LHCN-M2 (cell line): ENCODE measurements around the gene WNK1. TPM values are rescaled to one million over a fixed set of nuclear protein-coding genes. Genes with fewer than 3 reads are reported as not detected.

ENCODE experiments used
- DNase-seq: peaks from one replicate; pipeline ENCODE4 v3.0.0-alpha.2; 2012; ENCODE audit warnings: low read depth
- total RNA-seq: library from RNA; depleted of rRNA; stranded (reverse); fragments of >200 nt; gene quantifications from 2 replicates; pipeline ENCODE4 v1.2.3, GENCODE V29; 2014; rRNA removed

The WNK1 gene
- total RNA-seq, 1 experiment from 2014 or later = 83.0 TPM

DNA sequence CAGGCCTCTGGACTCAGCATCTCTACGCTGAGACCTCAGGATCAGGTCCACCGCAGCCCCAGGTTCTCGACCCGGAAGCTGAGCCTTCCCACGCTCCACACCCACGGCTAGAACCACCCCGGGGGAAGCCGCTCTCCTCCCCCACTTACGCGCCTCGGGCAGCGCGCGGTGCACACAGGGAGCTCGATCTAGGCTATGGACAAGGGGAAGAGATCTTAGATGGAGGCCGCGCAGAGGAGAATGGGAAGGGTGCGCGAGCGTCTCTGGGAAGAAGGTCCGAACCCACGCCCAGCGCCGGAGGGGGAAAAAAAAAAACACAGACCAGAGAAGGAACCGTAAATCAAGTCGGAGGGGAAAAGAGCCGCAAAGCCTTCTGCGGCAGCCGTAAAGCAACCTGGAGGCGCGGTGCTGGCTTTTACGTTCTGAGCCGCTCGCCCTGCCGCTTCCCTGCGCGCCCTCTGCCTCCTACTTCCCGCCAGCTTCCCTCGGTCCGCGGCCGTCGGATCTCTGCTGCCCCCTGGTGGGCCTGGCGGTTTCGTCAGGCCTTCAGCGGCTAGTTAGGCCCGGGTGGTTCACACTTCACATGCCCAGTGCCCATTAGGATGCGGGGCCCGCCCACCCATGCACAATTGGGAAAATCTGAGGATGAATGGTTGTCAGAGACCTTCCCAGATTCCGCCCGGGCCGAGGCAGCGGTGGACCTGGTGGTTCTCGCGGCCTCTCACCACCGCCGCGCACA lies 197.2 kb downstream of the WNK1 start, which contains the start of gene RAD52:
TSS of gene RAD52 (minus strand) at position 242 of the 739 bp plus-strand sequence. CDS start 16,636 bp downstream, outside the sequence.
- peak; percentile 98 for DNase-seq

DNA sequence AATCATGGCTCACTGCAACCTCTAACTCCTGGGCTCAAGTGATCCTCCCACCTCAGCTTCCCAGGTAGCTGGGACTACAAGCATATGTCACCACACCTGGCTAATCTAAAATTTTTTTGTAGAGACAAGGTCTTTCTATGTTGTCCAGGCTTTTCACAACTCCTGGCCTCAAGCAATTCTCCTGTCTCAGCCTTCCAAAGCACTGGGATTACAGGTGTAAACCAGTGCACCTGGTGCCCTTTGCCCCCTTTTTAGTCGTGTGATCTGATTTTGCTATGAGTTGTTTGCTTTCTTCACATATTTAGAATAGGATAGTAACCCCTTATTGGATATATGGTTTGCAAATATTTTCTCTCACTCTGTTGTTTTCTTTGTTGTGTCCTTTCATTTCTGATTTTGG lies 198.8 kb downstream of the WNK1 start:
- DNase-seq = no peak

DNA sequence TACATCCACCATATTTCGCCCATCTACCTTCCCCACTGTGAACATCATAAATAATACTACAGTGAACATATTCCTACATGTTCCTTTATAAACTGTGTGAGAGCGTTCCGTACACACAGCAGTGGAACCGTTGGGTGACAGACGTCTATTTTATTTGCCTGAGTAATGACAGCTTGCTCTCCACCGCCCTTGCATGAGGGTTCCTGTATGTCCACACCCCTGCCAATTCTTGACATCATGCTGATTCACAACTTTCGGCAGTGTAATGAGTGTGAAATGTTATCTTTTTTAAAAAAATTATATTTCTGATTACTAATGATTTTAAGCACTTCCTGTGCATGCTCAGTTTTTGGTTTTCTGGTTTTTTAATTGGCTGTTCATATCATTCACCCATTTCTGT lies 201.4 kb downstream of the WNK1 start:
- DNase-seq = peak; percentile 53

DNA sequence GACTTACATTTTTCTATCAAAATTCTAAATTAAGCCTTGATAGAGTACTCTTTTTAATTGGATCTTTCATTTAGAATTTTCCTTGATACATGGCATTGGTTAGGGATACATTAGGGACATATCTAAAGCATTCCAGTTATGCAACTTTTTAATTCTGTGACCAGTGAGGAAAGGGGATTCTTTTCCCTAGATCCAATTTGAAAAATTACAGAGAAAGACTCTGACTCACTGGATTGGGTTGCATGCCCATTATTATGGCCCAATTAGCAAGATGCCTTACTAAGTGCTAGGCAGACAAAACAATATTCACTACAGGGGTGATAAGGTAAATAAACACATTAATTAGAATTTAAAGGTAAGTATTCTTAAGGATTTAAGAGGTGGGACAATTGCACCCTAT lies 202.4 kb downstream of the WNK1 start:
- DNase-seq = no peak

DNA sequence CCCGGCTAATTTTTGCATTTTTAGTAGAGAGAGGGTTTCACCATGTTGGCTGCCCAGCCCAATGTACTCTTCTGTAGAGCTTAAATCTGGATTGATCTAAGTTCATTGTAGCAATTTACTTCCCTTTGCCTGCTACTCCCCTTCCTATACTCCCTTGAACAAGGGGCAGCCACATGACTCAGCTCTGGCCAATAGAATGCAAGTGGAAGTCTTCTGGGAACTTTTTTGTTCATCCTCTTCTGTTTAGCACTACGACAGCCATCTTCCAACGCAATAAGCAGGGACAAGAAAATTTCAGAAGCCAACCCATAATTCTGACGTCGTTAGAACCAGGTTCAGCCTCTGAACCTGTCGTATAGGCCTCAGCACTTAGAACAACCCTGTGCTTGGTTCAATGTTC lies 203.6 kb downstream of the WNK1 start:
- no peak for DNase-seq

DNA sequence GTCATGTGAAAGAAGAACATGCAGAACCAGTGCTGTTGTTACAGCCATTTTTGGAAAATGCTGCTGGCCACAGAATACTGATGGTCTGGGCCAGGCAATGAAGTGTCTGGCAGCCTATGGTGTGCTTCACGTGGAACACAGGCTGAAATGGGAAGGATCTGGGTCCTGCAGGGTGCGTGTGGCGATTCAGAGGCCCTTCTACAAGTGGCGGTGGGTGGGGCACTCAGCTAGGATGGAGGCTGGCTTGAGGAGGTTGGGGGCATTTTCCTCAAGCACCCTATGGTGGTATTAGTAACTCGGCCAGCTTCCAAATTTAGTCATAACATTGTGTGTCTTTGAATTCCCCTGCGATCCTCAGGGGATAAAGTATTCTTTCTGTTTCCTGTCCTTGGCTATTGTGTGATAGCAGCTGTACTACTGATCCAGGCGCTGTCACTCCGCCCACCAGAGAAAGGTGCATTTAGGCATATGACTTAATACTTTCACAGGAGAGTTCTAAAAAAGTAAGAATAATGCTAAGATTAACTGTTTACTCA lies 206.3 kb downstream of the WNK1 start:
- peak; percentile 32 for DNase-seq

Other genes with a start within 250 kb of the WNK1 start
- gene NINJ2, start 89.1 kb upstream of the WNK1 start, total RNA-seq = not detected in 2 replicates
- 14.4 and 16.7 TPM in 2 replicates for gene RAD52, start 197.1 kb downstream of the WNK1 start, total RNA-seq
- 19.0 and 19.3 TPM in 2 replicates for gene ERC1, start 238.6 kb downstream of the WNK1 start, total RNA-seq